Neuronal stem cell (in vitro differentiated cells): ENCODE results near the gene USP11.

Experiments used
- DNase-seq: peaks from one replicate; pipeline ENCODE4 v3.0.0-alpha.2; 2013; ENCODE audit warnings: low spot score
- H2AFZ ChIP-seq: one replicate; pipeline ENCODE4 v1.6.1; 2013; ENCODE audit warnings: mild to moderate bottlenecking, low read length, inconsistent platforms
- H2AK5ac ChIP-seq: 2 replicates; pipeline ENCODE4 v1.6.1; 2013; ENCODE audit warnings: low read depth, mild to moderate bottlenecking, inconsistent platforms, low read length, moderate library complexity, mixed read lengths
- H2BK120ac ChIP-seq: 2 replicates; pipeline ENCODE4 v1.6.1; 2013; ENCODE audit warnings: low read depth, mild to moderate bottlenecking, inconsistent platforms, low read length, moderate library complexity, mixed read lengths
- H2BK12ac ChIP-seq: one replicate; pipeline ENCODE4 v1.6.1; 2013; ENCODE audit warnings: low read length, inconsistent platforms
- H2BK15ac ChIP-seq: 2 replicates; pipeline ENCODE4 v1.6.1; 2013; ENCODE audit warnings: mild to moderate bottlenecking, low read length, inconsistent platforms, mixed read lengths
- H2BK5ac ChIP-seq: one replicate; pipeline ENCODE4 v1.6.1; 2013; ENCODE audit warnings: inconsistent platforms, mild to moderate bottlenecking, low read length, moderate library complexity
- H3K14ac ChIP-seq: one replicate; pipeline ENCODE4 v1.6.1; 2013; ENCODE audit warnings: low read length, inconsistent platforms
- H3K18ac ChIP-seq: 2 replicates; pipeline ENCODE4 v1.6.1; 2013; ENCODE audit warnings: low read length, inconsistent platforms
- H3K23ac ChIP-seq: 2 replicates; pipeline ENCODE4 v1.6.1; 2013; ENCODE audit warnings: low read depth, mild to moderate bottlenecking, mixed read lengths, low read length, inconsistent platforms; ENCODE audit not compliant: poor library complexity
- H3K27ac ChIP-seq: replicated peaks from 3 replicates; pipeline ENCODE4 v1.5.1; 2013; ENCODE audit warnings: low read length, inconsistent platforms
- H3K27me3 ChIP-seq, 3 experiments: 2 replicates each; pipeline ENCODE4 v1.6.1; 2013; ENCODE audit warnings: low read length in 3 of 3, mild to moderate bottlenecking in 2 of 3, inconsistent platforms in 1 of 3, low read depth in 1 of 3, mixed read lengths in 1 of 3, moderate library complexity in 1 of 3; ENCODE audit not compliant: control insufficient read depth in 3 of 3, insufficient read depth in 3 of 3
- H3K36me3 ChIP-seq, 2 donors: replicated peaks in 1 of 2; 2 replicates each; pipeline ENCODE4 v1.6.1; 2013; ENCODE audit warnings: low read length in 2 of 2; ENCODE audit not compliant: control insufficient read depth in 2 of 2, insufficient read depth in 2 of 2
- H3K4ac ChIP-seq: 2 replicates; pipeline ENCODE4 v1.6.1; 2013; ENCODE audit warnings: inconsistent platforms, mild to moderate bottlenecking, low read length, moderate library complexity
- H3K4me1 ChIP-seq, 2 donors: 1 replicate in 1 of 2; 2 replicates in 1 of 2; pipeline ENCODE4 v1.6.1; 2013; ENCODE audit warnings: low read length in 2 of 2, low read depth in 1 of 2; ENCODE audit not compliant: control insufficient read depth in 2 of 2, insufficient read depth in 1 of 2
- H3K4me2 ChIP-seq: one replicate; pipeline ENCODE4 v1.6.1; 2013; ENCODE audit warnings: mild to moderate bottlenecking, low read length, inconsistent platforms; ENCODE audit not compliant: insufficient read depth, poor library complexity, severe bottlenecking
- H3K4me3 ChIP-seq, 2 donors: 2 replicates each; pipeline ENCODE4 v1.5.1; 2013; ENCODE audit warnings: low read length in 2 of 2, mild to moderate bottlenecking in 2 of 2, inconsistent platforms in 1 of 2, moderate library complexity in 1 of 2
- H3K79me1 ChIP-seq: one replicate; pipeline ENCODE4 v1.6.1; 2013; ENCODE audit warnings: low read depth, mild to moderate bottlenecking, inconsistent platforms, low read length, moderate library complexity
- H3K9ac ChIP-seq: one replicate; pipeline ENCODE4 v1.6.1; 2013; ENCODE audit warnings: mild to moderate bottlenecking, low read depth, low read length, inconsistent platforms; ENCODE audit not compliant: poor library complexity
- H3K9me3 ChIP-seq, 2 donors: replicated peaks in 1 of 2; 2 replicates each; pipeline versions ENCODE3 to v1.6.1; 2013; ENCODE audit warnings: low read length in 2 of 2, mild to moderate bottlenecking in 2 of 2, inconsistent platforms in 1 of 2, low read depth in 1 of 2, mixed read lengths in 1 of 2, moderate library complexity in 1 of 2; ENCODE audit not compliant: control insufficient read depth in 2 of 2, insufficient read depth in 1 of 2
- H4K8ac ChIP-seq: one replicate; pipeline ENCODE4 v1.6.1; 2013; ENCODE audit warnings: low read depth, mild to moderate bottlenecking, inconsistent platforms, low read length, moderate library complexity
- H4K91ac ChIP-seq: one replicate; pipeline ENCODE4 v1.6.1; 2013; ENCODE audit warnings: low read length, low read depth, mild to moderate bottlenecking, inconsistent platforms; ENCODE audit not compliant: poor library complexity
- WGBS, 2 donors: extraction: QIAGEN DNeasy Blood & Tissue Kit; methylation state at CpG; one replicate each; pipeline ENCODE4 v1.1.7; 2013; ENCODE audit warnings: missing lambda C conversion rate in 2 of 2, mixed read lengths in 1 of 2; ENCODE audit not compliant: insufficient read length in 2 of 2, insufficient replicate concordance in 1 of 2; ENCODE audit errors: extremely low coverage in 2 of 2; 5-methylcytosine and 5-hydroxymethylcytosine counted together

USP11 gene

DNA sequence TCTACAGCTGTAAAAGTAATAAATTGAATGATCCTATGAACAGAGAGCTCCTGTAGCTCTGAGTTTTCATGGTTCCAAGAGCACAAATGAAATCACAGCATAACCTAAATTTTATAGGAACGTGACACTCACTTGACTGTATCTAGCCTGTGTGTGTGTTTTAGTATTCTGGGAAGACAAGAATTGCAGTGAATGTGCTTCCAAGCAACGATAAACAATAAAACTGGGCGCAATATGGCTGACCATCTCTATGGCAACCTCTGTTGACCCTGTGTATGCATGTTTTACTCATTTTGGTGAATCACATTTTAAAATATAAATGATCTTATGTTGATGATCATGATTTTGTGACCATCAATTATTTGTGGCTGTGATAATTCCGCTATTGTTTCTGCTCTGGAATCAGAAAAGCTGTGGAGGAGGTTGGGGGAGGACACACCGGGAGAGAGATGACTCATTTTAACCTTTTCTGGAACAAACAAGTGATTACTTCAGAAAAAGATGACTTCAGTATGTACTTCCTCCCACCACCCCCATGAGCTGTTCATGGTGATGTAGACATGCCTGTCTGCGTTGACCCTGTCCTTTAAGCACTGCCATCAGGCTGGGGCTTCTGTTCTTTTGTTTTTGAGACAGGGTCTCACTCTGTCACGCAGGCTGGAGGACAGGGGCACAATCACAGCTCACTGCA lies 31.8 kb downstream of the USP11 start:
- Histone ChIP-seq H2BK5ac (no peak overlapping the region), H3K4me3 (no peak overlapping the region), H2AK5ac (no peak overlapping the region), H3K4me2 (no peak overlapping the region), H3K23ac (no peak overlapping the region), H4K91ac (no peak overlapping the region), H4K8ac (no peak overlapping the region), H3K27ac (no peak overlapping the region), H3K4ac (no peak overlapping the region), H3K27me3 (peaks cover 0 to 5% (median 0%) of the 10 kb centered on the region in 3 experiments), H3K4me1 (peaks cover 2 to 18% of the 10 kb centered on the region in 2 donors), H3K18ac (no peak overlapping the region), H3K79me1 (no peaks in the 10 kb centered on the region), H2BK120ac (no peak overlapping the region), H2BK12ac (no peak overlapping the region), H3K9me3 (peaks cover 0 to 3% of the 10 kb centered on the region in 2 donors), H3K14ac (no peak overlapping the region), H3K9ac (no peak overlapping the region), H2AFZ (peak overlapping the region; percentile 68), H2BK15ac (no peak overlapping the region), H3K36me3 (no peaks in the 10 kb centered on the region)
- DNase-seq: no peak
- no CpG with 5 or more reads among the region's 7 CpGs for WGBS, 2 donors

- WGBS, 2 donors: no CpG with 5 or more reads among the region's 7 CpGs
- no peak overlapping the region for H2BK120ac ChIP-seq
- peaks cover 0 to 1% of the 10 kb centered on the region in 2 donors for H3K9me3 ChIP-seq
- no peak overlapping the region for H3K14ac ChIP-seq
- H2BK15ac ChIP-seq: no peak overlapping the region
- H2BK5ac ChIP-seq: no peak overlapping the region
- H2AK5ac ChIP-seq: no peak overlapping the region
- H3K79me1 ChIP-seq: no peaks in the 10 kb centered on the region
- no peak overlapping the region for H3K4me3 ChIP-seq
- peak overlapping the region; percentile 80 for H2AFZ ChIP-seq
- H3K4ac ChIP-seq: no peak overlapping the region
- no peak overlapping the region for H3K9ac ChIP-seq
- H3K18ac ChIP-seq: no peak overlapping the region
- no peak overlapping the region for H3K27ac ChIP-seq
- H3K4me1 ChIP-seq: peaks cover 2 to 18% of the 10 kb centered on the region in 2 donors
- DNase-seq: no peak
- H3K23ac ChIP-seq: no peak overlapping the region
- no peak overlapping the region for H4K8ac ChIP-seq
- H3K36me3 ChIP-seq: no peaks in the 10 kb centered on the region
- no peak overlapping the region for H2BK12ac ChIP-seq
- H3K27me3 ChIP-seq: peaks cover 0 to 5% (median 0%) of the 10 kb centered on the region in 3 experiments
- no peak overlapping the region for H3K4me2 ChIP-seq
- H4K91ac ChIP-seq: no peak overlapping the region
Measured at GRCh38 chrX:47266643-47267042, 33.8 kb downstream of the USP11 start.

DNA sequence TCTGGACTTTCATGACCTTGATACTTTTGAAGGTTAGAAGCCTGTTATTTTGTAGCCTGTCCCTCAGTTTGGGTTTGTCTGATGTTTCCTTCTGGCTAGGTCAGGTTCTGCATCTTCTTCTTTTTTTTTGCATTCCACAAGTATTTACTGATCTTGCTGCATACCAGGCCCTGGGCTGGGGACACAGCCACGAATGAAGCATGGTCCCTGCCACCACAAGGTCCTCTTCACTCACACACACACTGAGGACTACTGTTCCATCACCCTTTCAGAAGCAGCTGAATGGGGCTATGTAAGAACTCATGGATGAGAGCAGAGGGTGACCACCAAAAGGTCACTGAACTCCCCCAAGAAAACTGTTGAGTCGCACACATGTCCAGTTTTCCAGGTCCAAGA lies 39.2 kb downstream of the USP11 start:
- no peak overlapping the region for H3K14ac ChIP-seq
- H3K4ac ChIP-seq: no peak overlapping the region
- H3K9me3 ChIP-seq: no peaks in the 10 kb centered on the region
- H4K8ac ChIP-seq: no peak overlapping the region
- H3K4me2 ChIP-seq: no peak overlapping the region
- H2AFZ ChIP-seq: no peak overlapping the region
- DNase-seq: no peak
- H2BK12ac ChIP-seq: no peak overlapping the region
- H2AK5ac ChIP-seq: no peak overlapping the region
- H2BK120ac ChIP-seq: no peak overlapping the region
- H4K91ac ChIP-seq: no peak overlapping the region
- no peak overlapping the region for H2BK15ac ChIP-seq
- H3K4me3 ChIP-seq: no peak overlapping the region
- WGBS, 2 donors: no CpG with 5 or more reads among the region's 2 CpGs
- peaks cover 0 to 13% (median 0%) of the 10 kb centered on the region in 3 experiments for H3K27me3 ChIP-seq
- H3K4me1 ChIP-seq: no peaks in the 10 kb centered on the region
- H3K36me3 ChIP-seq: no peaks in the 10 kb centered on the region
- no peak overlapping the region for H3K23ac ChIP-seq
- no peaks in the 10 kb centered on the region for H3K79me1 ChIP-seq
- no peak overlapping the region for H3K18ac ChIP-seq
- H3K27ac ChIP-seq: no peak overlapping the region
- H3K9ac ChIP-seq: no peak overlapping the region
- no peak overlapping the region for H2BK5ac ChIP-seq

DNA sequence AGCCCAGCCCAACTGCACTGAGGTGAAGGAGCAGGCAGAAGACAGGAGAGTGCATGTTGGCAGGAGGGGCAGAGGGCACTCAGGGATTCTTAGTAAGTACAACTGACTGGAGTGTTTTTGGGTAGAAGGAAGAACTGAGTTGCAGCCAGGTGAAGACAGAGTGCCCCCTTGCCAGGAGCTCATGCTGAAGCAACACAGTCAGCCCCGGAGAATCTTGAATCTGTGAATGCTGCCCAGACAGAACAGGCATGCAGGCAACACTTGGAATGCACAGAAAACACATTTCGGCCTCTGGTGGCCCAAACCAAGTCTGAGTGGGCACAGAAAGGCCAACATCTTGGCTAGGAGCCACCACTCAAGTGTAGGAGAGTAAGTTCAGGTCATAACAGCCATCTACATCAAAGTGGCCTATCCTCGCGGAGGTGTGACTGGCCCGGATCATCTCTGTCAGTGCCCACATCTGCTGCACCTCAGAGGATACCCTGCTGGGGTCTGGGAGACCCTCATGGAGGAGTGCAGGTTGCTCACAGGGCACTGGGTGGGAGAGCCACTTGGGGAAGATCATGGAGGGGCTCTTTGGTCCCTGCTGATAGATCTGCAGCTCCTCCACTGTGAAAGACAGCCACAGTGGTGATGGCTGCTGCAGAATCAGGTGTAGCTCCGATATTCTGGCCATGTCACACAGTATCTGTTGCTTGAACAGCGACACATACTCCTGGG lies 40.4 kb downstream of the USP11 start:
- no peak overlapping the region for H3K23ac ChIP-seq
- no CpG with 5 or more reads among the region's 7 CpGs for WGBS, 2 donors
- no peaks in the 10 kb centered on the region for H3K9me3 ChIP-seq

More for the DNA sequence above, 40.4 kb downstream of the USP11 start:
- no peak overlapping the region for H2AK5ac ChIP-seq
- H3K4me2 ChIP-seq: no peak overlapping the region
- H3K9ac ChIP-seq: no peak overlapping the region
- no peak overlapping the region for H2BK5ac ChIP-seq
- no peak overlapping the region for H4K91ac ChIP-seq
- no peaks in the 10 kb centered on the region for H3K79me1 ChIP-seq
- no peaks in the 10 kb centered on the region for H3K4me1 ChIP-seq
- no peak overlapping the region for H3K4ac ChIP-seq
- H3K18ac ChIP-seq: no peak overlapping the region
- no peak overlapping the region for H3K4me3 ChIP-seq
- H2BK15ac ChIP-seq: no peak overlapping the region
- no peak for DNase-seq
- H3K27me3 ChIP-seq: peaks cover 0 to 13% (median 0%) of the 10 kb centered on the region in 3 experiments
- H2AFZ ChIP-seq: no peak overlapping the region
- no peak overlapping the region for H3K27ac ChIP-seq
- no peaks in the 10 kb centered on the region for H3K36me3 ChIP-seq
- H4K8ac ChIP-seq: no peak overlapping the region
- no peak overlapping the region for H2BK12ac ChIP-seq
- no peak overlapping the region for H2BK120ac ChIP-seq
- no peak overlapping the region for H3K14ac ChIP-seq
